NCI-H1436 (cell line): ENCODE data around the gene CRTC3.
"Not testable (repeated sequence)": the region's sequence is repeated elsewhere in the genome, so short reads cannot be mapped to it uniquely, and the experiment has no call there.

Experiments used
- DNase-seq: peaks from one replicate; lab custom pipeline; 2025; lab: John Stamatoyannopoulos, UW

Gene CRTC3

GRCh38 chr15:90523373-90523772, 6.3 kb upstream of the CRTC3 start:
- no peak for DNase-seq

- DNase-seq = not testable (repeated sequence)
Measured at GRCh38 chr15:90524018-90524803, 5.5 kb upstream of the CRTC3 start.

- DNase-seq = no peak
Measured at GRCh38 chr15:90529011-90529370, 732 bp upstream of the CRTC3 start.

GRCh38 chr15:90530250-90531051, 728 bp downstream of the CRTC3 start:
- no peak for DNase-seq

GRCh38 chr15:90531147-90531546, 1.4 kb downstream of the CRTC3 start:
- DNase-seq = no peak

GRCh38 chr15:90535254-90535653, 5.5 kb downstream of the CRTC3 start:
- DNase-seq = no peak

GRCh38 chr15:90539789-90540188, 10.1 kb downstream of the CRTC3 start:
- DNase-seq = no peak

GRCh38 chr15:90540768-90541167, 11.0 kb downstream of the CRTC3 start:
- no peak for DNase-seq

- DNase-seq = no peak
Measured at GRCh38 chr15:90545095-90545494, 15.4 kb downstream of the CRTC3 start.

- DNase-seq = no peak
Measured at GRCh38 chr15:90547540-90547939, 17.8 kb downstream of the CRTC3 start.

- DNase-seq = no peak
Measured at GRCh38 chr15:90550919-90551318, 21.2 kb downstream of the CRTC3 start.

- DNase-seq = no peak
Measured at GRCh38 chr15:90552162-90552928, 22.6 kb downstream of the CRTC3 start.

GRCh38 chr15:90552929-90553211, 23.1 kb downstream of the CRTC3 start:
- DNase-seq = no peak

GRCh38 chr15:90553248-90553745, 23.6 kb downstream of the CRTC3 start:
- no peak for DNase-seq

GRCh38 chr15:90557186-90558084, 27.7 kb downstream of the CRTC3 start:
- DNase-seq = no peak

- no peak for DNase-seq
Measured at GRCh38 chr15:90558171-90558573, 28.4 kb downstream of the CRTC3 start.

- no peak for DNase-seq
Measured at GRCh38 chr15:90559119-90559518, 29.4 kb downstream of the CRTC3 start.

GRCh38 chr15:90560229-90560776, 30.6 kb downstream of the CRTC3 start:
- no peak for DNase-seq

- DNase-seq = no peak
Measured at GRCh38 chr15:90561344-90562244, 31.9 kb downstream of the CRTC3 start.

GRCh38 chr15:90562669-90563068, 32.9 kb downstream of the CRTC3 start:
- DNase-seq = no peak
